SK-N-MC (cell line): ENCODE results near the gene DTWD2.

ENCODE experiments used
- DNase-seq: peaks from one replicate; pipeline ENCODE4 v3.0.0-alpha.2; 2011; ENCODE audit warnings: low read depth, low spot score
- H3K27ac ChIP-seq: fragments of 200-600 bp; sonication (generic); 2 replicates; pipeline ENCODE4 v1.5.1; 2016; ENCODE audit warnings: mixed run types
- H3K36me3 ChIP-seq: fragments of 200-600 bp; sonication (generic); 2 replicates; pipeline ENCODE4 v1.6.1; 2017; ENCODE audit warnings: antibody characterized with exemption, low read length, mixed read lengths; ENCODE audit not compliant: insufficient read depth
- H3K4me3 ChIP-seq: fragments of 200-600 bp; sonication (generic); 2 replicates; pipeline ENCODE4 v1.5.1; 2016
- H3K9ac ChIP-seq: fragments of 200-600 bp; sonication (generic); 2 replicates; pipeline ENCODE4 v1.8.0; 2017; ENCODE audit warnings: mixed run types, mixed read lengths; ENCODE audit not compliant: insufficient read length
- H3K9me3 ChIP-seq: fragments of 200-600 bp; sonication (generic); 2 replicates; pipeline ENCODE4 v1.6.1; 2017; ENCODE audit warnings: low read depth, mild to moderate bottlenecking, antibody characterized with exemption, low read length, moderate library complexity, mixed read lengths
- EZH2 ChIP-seq: fragments of 200-600 bp; sonication (generic); IDR thresholded peaks from one replicate; pipeline ENCODE4 v1.6.1; 2017; ENCODE audit warnings: antibody characterized with exemption
- FOXP2 ChIP-seq: optimal IDR thresholded peaks from 2 replicates; pipeline ENCODE3; 2011; ENCODE audit warnings: mild to moderate bottlenecking, moderate library complexity; ENCODE audit not compliant: insufficient read depth; ENCODE audit errors: extremely low read length, control extremely low read depth
- POLR2AphosphoS5 ChIP-seq: IDR thresholded peaks from 2 replicates; pipeline ENCODE4 v1.6.1; 2012; ENCODE audit warnings: mild to moderate bottlenecking, low read depth, low read length, borderline replicate concordance

The DTWD2 gene

DNA sequence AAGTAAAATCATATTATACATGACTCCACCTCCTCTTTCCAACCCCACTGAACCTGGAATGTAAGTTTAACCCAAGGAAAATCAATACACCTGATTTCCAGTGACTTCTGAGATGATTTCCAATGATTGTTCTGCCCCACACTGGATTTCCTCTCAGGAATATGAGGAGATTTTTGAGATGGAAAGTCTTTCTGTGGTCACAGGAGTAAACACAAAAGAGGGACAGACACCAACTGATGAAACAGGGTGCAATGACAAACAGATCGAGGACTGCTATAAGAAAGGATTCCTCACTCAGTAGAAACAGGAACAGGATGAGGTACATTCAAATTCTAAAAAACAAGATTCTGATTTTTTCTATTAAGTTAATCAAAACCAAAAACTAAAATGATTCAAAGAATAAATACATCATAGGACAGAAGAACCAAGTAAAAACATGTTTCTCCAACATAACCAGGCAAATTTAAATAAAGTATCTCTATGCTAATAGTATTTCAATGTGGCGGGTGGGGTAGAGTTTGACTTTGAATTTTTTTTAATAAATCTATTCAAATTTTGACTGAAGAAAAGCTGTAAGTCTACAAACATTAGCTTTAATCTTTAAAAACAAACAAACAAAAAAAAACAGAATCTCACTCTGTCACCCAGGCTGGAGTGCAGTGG, 42.1 kb downstream of the DTWD2 start:
- H3K27ac ChIP-seq, result no peak overlapping the region
- H3K4me3 ChIP-seq, result no peak overlapping the region
- H3K36me3 ChIP-seq, result no peaks in the 10 kb centered on the region
- TF ChIP-seq FOXP2 (no peak), POLR2AphosphoS5 (no peak), EZH2 (no peak)
- DNase-seq, result no peak
- H3K9ac ChIP-seq, result no peak overlapping the region
- H3K9me3 ChIP-seq, result no peaks in the 10 kb centered on the region

DNA sequence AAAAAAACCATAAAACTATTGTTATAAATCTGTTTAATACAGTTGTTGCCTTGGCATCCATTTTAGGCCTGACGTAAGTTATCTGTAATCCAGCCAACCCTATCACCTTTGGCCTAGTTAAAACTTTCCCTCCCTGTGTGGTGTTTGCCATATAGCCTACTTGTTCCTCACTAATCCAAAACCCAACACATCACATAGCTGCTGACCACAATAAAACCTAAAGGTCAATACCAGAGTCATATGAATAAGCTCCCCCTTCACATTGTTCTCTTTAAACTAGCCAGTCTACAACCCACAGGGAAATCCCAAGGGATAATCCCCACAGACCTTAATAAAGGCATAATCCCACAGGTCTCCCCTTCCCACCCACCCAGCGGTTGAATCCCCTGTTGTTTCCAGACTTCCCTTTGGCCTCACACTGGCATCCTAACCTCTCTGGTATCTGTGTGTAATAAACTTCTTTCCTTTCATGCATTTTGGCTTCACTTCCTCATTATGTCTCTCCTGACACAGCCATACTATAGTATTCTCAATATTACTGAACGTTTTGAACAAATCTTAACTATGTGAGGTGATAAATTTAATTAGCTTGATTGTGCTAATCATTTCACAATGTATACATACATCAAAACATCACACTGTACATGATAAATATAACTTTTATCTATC, 50.8 kb downstream of the DTWD2 start:
- no peaks in the 10 kb centered on the region for H3K9me3 ChIP-seq
- H3K9ac ChIP-seq, result no peak overlapping the region
- no peaks in the 10 kb centered on the region for H3K36me3 ChIP-seq
- no peak overlapping the region for H3K27ac ChIP-seq
- no peak overlapping the region for H3K4me3 ChIP-seq
- no peak for DNase-seq
- no peak for TF ChIP-seq EZH2
- TF ChIP-seq POLR2AphosphoS5, result no peak
- no peak for TF ChIP-seq FOXP2

DNA sequence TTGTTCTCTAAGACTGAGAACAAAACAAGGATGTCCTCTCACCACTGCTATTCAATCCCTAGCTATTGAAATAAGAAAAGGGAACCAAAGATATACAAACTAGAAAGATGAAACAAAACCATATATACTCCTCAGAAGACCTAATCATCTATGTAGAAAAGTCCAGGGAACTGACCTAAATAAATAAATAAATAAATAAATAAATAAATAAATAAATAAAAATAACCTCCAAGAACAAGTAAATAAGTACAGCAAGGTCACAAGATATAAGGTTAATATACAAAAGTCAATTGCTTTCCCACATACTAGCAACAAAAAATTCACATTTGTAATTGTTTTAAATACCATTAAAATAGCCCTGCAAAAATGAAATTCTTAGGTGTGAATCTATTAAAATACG, 54.6 kb downstream of the DTWD2 start:
- no peak overlapping the region for H3K27ac ChIP-seq
- H3K36me3 ChIP-seq, result no peaks in the 10 kb centered on the region
- H3K9ac ChIP-seq, result no peak overlapping the region
- no peaks in the 10 kb centered on the region; the same call in 1 of the 2 replicates for H3K9me3 ChIP-seq
- H3K4me3 ChIP-seq, result no peak overlapping the region
- DNase-seq, result no peak
- TF ChIP-seq EZH2 (no peak), FOXP2 (no peak), POLR2AphosphoS5 (no peak)

DNA sequence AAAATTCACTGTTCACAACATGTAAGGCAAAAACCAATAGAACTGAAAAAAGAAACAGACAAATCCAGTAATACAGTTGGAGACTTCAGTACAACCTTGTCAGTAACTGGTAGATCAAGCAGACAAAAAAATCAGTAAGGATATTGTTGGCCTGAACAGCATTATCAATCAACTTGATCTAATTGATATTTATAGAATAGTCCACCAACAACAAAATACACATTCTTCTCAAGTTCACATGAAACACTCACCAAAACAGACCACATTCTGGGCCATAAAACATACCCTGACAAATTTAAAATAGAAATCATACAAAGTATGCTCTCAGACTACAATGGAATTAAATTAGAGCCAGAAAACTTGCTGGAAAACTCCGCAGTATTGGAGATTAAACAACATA, 56.8 kb downstream of the DTWD2 start:
- Histone ChIP-seq H3K36me3 (no peaks in the 10 kb centered on the region), H3K9ac (no peak overlapping the region), H3K4me3 (no peak overlapping the region), H3K9me3 (no peaks in the 10 kb centered on the region; the same call in 1 of the 2 replicates), H3K27ac (no peak overlapping the region)
- no peak for DNase-seq
- TF ChIP-seq EZH2, result no peak
- TF ChIP-seq POLR2AphosphoS5, result no peak
- TF ChIP-seq FOXP2, result no peak

DNA sequence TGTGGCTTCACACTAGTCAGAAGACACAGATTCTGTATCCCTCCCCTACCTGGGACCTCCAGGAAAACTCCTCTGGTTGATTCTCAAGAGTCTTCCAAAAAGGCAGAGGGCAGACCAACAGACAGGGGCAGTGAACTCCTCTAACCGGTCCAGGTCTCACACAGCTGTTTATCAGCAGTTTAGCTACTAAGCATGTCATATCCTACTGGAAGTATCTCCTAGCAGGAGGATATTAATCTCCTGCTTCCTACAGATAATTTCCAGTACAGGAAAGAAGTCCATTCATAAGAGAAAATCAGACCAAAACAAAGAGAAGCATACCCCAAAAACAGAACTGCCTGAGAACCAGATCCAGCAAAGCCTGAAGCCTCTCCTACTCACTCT, 64.3 kb downstream of the DTWD2 start:
- no peak overlapping the region for H3K4me3 ChIP-seq
- no peaks in the 10 kb centered on the region for H3K9me3 ChIP-seq
- DNase-seq, result no peak
- no peaks in the 10 kb centered on the region for H3K36me3 ChIP-seq
- TF ChIP-seq EZH2 (no peak), FOXP2 (no peak), POLR2AphosphoS5 (no peak)
- H3K27ac ChIP-seq, result peak overlapping the region; percentile 33; the same call in 1 of the 2 replicates
- H3K9ac ChIP-seq, result peak overlapping the region; percentile 46

DNA sequence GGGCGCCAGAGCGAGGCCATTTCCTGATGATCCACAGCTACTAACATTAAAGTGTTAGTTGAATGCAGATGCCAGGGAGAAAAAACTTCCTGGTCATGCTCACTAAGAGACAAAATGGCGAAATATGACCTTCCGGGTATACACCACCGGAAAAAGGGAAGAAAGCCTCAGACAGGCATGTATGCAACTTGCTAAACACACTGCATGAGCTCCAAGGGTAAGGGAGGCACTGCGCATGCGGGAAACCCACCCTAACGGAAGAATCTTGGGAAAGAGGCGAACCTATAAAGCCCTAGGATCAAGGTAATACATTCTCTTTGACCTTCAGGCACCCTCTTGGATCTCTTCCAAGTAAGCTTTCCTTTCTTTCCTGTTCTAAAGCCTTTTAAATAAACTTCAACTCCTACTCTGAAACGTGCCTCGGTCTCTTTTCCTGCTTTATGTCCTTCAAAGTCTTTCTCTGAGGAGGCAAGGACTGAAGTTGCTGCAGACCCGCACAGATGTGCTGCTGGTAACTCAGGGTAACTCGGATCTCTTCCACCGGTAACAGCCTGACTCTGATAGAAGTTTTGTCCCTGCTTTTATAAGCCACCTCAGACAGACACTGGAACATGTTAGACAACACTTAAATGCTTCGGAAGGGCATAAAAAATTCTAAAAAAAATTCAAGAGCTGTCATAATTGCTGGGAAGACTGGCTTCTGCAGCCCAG, 64.9 kb downstream of the DTWD2 start:
- no peak for DNase-seq
- no peak overlapping the region for H3K4me3 ChIP-seq
- H3K9ac ChIP-seq, result peak overlapping the region; percentile 46
- TF ChIP-seq EZH2, result no peak
- TF ChIP-seq FOXP2, result no peak
- no peak for TF ChIP-seq POLR2AphosphoS5
- no peaks in the 10 kb centered on the region for H3K36me3 ChIP-seq
- no peaks in the 10 kb centered on the region for H3K9me3 ChIP-seq
- peak overlapping the region; percentile 33; the same call in 1 of the 2 replicates for H3K27ac ChIP-seq

DNA sequence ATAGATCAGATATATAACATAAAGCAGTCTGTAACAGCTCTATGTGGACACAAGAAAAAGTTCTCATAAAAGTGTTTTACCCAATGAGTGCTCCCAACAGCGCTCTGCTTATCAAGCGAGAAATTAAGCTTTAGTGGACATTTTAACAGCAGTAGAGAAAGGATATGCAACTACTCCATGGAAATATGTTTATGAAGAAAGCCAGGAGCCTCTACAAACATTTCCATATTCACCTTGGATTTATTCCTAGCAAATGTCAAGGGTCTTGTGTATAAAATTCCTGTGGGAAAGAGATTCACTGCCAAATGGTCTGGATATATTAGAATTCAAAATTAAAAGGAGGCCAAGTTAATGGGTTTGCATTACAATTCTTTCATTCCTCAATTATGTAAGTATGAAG, 66.5 kb downstream of the DTWD2 start:
- Histone ChIP-seq H3K9ac (peak overlapping the region; percentile 43), H3K9me3 (no peaks in the 10 kb centered on the region), H3K36me3 (no peaks in the 10 kb centered on the region), H3K27ac (peak overlapping the region; percentile 93), H3K4me3 (peak overlapping the region; percentile 58)
- no peak for DNase-seq
- no peak for TF ChIP-seq FOXP2
- TF ChIP-seq POLR2AphosphoS5, result no peak
- no peak for TF ChIP-seq EZH2

DNA sequence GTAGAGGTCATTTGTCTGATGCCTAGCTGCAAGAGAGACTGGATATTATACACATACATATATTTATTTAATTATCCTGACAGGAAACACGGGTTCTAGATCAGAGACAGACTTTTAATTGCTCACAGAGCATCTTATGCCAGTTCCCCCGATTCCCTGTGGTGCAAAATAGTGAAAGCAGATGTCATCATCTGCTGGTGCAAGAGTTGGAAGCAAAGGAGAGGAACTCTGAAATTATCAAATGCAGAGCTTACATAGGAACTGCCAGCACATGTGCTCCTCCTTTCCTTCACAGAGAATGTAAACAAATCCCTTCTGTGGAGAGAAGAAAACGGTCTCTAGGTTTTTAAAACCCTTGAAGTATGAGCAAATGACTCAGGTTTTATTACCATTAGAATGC, 69.3 kb downstream of the DTWD2 start:
- peak overlapping the region; percentile 4 for H3K9ac ChIP-seq
- DNase-seq, result peak; percentile 96
- peaks cover 4% of the 10 kb centered on the region for H3K36me3 ChIP-seq
- H3K4me3 ChIP-seq, result peak overlapping the region; percentile 61
- TF ChIP-seq POLR2AphosphoS5 (peak; percentile 68; the same call in 1 of the 2 replicates), FOXP2 (peak; percentile 61), EZH2 (no peak)
- no peaks in the 10 kb centered on the region for H3K9me3 ChIP-seq
- H3K27ac ChIP-seq, result peak overlapping the region; percentile 93
